ENCODE data around the gene IRX3.

The IRX3 gene

GRCh38 chr16:54286366-54287130 is at the start of gene IRX3:
IRX3 (minus strand) TSS chr16:54286787; CDS start chr16:54286050, 737 bp downstream.
- no peak for TF ChIP-seq CTCF (IDR thresholded peaks at IDR 0.05; ENCODE audit: control insufficient read depth, extremely low read depth, insufficient read depth)
- DNase-seq (ENCODE audit: low read depth) = peak; percentile 63

DNA sequence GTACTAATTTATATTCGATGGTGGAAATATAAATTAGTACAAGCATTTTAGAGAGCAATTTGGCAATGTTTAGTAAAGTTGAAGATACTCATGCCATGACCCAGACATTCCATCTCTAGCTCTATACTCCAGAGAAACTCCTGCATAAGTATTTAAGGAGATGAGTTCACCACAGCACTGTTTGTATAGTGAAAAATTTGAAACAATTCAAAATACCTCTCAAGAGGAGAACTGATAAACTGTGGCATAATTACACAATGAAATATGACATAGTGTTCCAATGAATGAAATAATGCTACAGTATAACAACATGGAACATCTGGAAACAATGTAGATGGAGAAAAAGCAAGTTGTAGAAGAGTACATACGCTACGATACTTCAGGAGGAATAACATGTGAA is 48.6 kb upstream of the IRX3 start:
- H3K4me3 ChIP-seq (ENCODE audit: low read depth, low read length) = no peak overlapping the region
- no peak for TF ChIP-seq CTCF (IDR thresholded peaks at IDR 0.05; ENCODE audit: control insufficient read depth, extremely low read depth, insufficient read depth)
- no peak for DNase-seq (ENCODE audit: low read depth)

More at GRCh38 chr16:54286366-54287130, at the start of gene IRX3:
- peak within 1 kb of the TSS; percentile 83 for H3K4me3 ChIP-seq (ENCODE audit: low read depth, low read length)

GRCh38 chr16:54334208-54334607 is 47.6 kb upstream of the IRX3 start:
- peak; percentile 71 for DNase-seq (ENCODE audit: low read depth)
- no peak overlapping the region for H3K4me3 ChIP-seq (ENCODE audit: low read depth, low read length)
- TF ChIP-seq CTCF (IDR thresholded peaks at IDR 0.05; ENCODE audit: control insufficient read depth, extremely low read depth, insufficient read depth) = no peak

DNA sequence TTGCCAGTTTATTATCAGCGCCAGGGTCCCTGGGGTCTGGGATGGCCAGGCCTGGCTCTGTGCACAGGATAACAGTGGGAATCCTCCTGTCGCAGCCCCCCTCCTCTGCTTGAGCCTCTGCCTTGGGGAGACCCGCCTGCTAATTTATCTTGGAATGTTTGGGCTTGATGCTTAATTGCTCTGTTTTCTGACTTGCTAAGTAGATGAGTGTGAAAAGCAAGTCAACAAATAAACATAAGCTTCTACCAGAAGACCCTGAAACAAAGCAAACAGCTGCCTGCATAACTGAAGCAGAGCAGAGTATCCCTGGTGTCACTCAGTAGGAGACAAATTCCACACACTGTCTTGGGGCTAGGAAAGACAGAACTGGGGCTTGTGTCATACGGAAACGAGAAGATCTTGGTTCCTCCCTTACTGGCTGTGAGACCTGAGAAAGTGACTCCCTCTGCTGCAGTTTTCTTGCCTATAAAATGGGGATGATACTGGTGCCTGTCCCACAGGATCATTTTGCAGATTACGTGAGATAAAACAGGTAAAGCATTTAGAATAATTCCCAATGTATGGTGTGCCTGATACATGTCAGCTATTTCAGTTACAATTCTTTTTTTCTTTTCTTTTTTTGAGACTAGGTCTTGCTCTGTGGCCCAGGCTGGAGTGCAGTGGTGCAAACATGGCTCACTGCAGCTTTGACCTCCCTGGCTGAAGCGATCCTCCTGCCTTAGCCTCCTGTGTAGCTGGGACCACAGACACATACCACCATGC is 44.8 kb upstream of the IRX3 start:
- no peak for TF ChIP-seq CTCF (IDR thresholded peaks at IDR 0.05; ENCODE audit: control insufficient read depth, extremely low read depth, insufficient read depth)
- no peak for DNase-seq (ENCODE audit: low read depth)
- no peak overlapping the region for H3K4me3 ChIP-seq (ENCODE audit: low read depth, low read length)

DNA sequence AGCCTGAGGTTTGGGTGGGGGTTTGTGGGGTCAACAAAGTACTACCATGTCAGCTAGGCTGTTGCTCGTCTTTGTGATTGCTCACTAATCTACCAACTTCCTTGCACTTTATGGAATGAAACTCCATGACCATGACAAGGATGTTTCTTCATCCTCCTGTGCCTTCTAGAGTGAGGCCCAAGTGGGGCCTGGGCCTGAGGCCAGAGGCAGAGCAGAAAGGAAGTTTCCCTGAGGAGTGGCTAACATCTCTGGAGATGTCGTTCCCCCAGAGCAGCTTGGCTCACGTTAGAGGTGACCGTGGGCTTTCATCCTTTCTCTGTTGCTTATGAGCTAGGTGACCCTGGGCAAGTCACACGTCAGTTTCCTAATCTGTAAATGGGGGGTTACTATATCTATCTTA is 41.0 kb upstream of the IRX3 start:
- H3K4me3 ChIP-seq (ENCODE audit: low read depth, low read length) = no peak overlapping the region
- no peak for TF ChIP-seq CTCF (IDR thresholded peaks at IDR 0.05; ENCODE audit: control insufficient read depth, extremely low read depth, insufficient read depth)
- DNase-seq (ENCODE audit: low read depth) = no peak

GRCh38 chr16:54326266-54326662 is 39.7 kb upstream of the IRX3 start:
- no peak overlapping the region for H3K4me3 ChIP-seq (ENCODE audit: low read depth, low read length)
- DNase-seq (ENCODE audit: low read depth) = no peak
- no peak for TF ChIP-seq CTCF (IDR thresholded peaks at IDR 0.05; ENCODE audit: control insufficient read depth, extremely low read depth, insufficient read depth)

All from LNCaP clone FGC (cell line).